GM23338 (cell line): ENCODE results near the gene ACP2.

Source experiments
- CREB1 ChIP-seq: fragments of 250-450 bp; sonication (Bioruptor Pico); IDR thresholded peaks from 2 replicates; pipeline ENCODE4 v1.5.0; 2020; ENCODE audit warnings: low read depth, mild to moderate bottlenecking, moderate library complexity
- CTCF ChIP-seq, 2 experiments: fragments of 200-600 bp in 1 of 2; sonication (generic) in 1 of 2; conservative IDR thresholded peaks; 2 replicates each; pipeline versions ENCODE4 v1.5.1 to v1.6.1; 2016 to 2017; ENCODE audit warnings: antibody characterized with exemption in 2 of 2, low read depth in 2 of 2, mild to moderate bottlenecking in 2 of 2, moderate library complexity in 1 of 2
- ETS1 ChIP-seq: IDR thresholded peaks from 2 replicates; pipeline ENCODE4 v1.6.1; 2016; ENCODE audit warnings: antibody characterized with exemption
- EZH2 ChIP-seq: fragments of 200-600 bp; sonication (generic); IDR thresholded peaks from one replicate; pipeline ENCODE4 v1.8.0; 2017; ENCODE audit warnings: antibody characterized with exemption, mild to moderate bottlenecking, low read depth; ENCODE audit not compliant: unreplicated experiment
- EZH2phosphoT487 ChIP-seq: fragments of 200-600 bp; sonication (generic); IDR thresholded peaks from one replicate; pipeline ENCODE4 v1.8.1; 2018; ENCODE audit warnings: antibody characterized with exemption; ENCODE audit not compliant: unreplicated experiment
- JUNB ChIP-seq: IDR thresholded peaks from one replicate; pipeline ENCODE4 v1.6.1; 2016; ENCODE audit warnings: antibody characterized with exemption; ENCODE audit not compliant: unreplicated experiment
- POLR2AphosphoS5 ChIP-seq: IDR thresholded peaks from 2 replicates; pipeline ENCODE4 v1.6.1; 2016; ENCODE audit warnings: antibody characterized with exemption, low read depth
- STAT1 ChIP-seq: IDR thresholded peaks from one replicate; pipeline ENCODE4 v1.6.1; 2016; ENCODE audit warnings: antibody characterized with exemption; ENCODE audit not compliant: unreplicated experiment
- ZNF331 ChIP-seq: fragments of 250-450 bp; sonication (Bioruptor Pico); IDR thresholded peaks from 2 replicates; pipeline ENCODE4 v1.5.0; 2020; ENCODE audit warnings: low read depth, mild to moderate bottlenecking, moderate library complexity
- ZNF462 ChIP-seq: fragments of 250-450 bp; sonication (Bioruptor Pico); IDR thresholded peaks from 2 replicates; pipeline ENCODE4 v1.5.0; 2020; ENCODE audit warnings: mild to moderate bottlenecking, moderate library complexity
- TF ChIP-seq, protein P1 (sequence below): IDR thresholded peaks from one replicate; pipeline ENCODE4 v1.6.1; 2018; ENCODE audit warnings: antibody characterized with exemption; ENCODE audit not compliant: unreplicated experiment

DNA sequence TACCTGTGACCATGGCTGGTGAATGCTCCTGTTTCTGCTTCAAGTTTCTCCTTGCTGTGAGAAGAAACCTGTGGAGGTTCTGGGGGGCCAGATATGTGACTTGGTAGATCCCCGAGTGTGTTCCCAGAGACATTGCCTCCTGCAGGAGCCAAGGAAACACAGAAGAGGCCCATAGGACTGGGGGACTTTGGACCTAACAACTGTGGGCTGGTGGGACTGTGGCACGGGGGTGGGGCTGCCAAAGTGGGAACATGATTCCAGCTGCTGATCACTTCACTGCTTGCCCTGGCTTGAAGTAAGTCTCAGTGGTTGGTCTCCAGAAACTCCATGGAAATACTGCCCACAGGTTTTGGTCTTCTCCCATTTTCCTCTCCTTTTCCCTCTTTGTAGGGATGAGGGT is 5.0 kb upstream of the ACP2 start:
- no peak for TF ChIP-seq ETS1
- no peak for TF ChIP-seq EZH2
- TF ChIP-seq, protein P1, sequence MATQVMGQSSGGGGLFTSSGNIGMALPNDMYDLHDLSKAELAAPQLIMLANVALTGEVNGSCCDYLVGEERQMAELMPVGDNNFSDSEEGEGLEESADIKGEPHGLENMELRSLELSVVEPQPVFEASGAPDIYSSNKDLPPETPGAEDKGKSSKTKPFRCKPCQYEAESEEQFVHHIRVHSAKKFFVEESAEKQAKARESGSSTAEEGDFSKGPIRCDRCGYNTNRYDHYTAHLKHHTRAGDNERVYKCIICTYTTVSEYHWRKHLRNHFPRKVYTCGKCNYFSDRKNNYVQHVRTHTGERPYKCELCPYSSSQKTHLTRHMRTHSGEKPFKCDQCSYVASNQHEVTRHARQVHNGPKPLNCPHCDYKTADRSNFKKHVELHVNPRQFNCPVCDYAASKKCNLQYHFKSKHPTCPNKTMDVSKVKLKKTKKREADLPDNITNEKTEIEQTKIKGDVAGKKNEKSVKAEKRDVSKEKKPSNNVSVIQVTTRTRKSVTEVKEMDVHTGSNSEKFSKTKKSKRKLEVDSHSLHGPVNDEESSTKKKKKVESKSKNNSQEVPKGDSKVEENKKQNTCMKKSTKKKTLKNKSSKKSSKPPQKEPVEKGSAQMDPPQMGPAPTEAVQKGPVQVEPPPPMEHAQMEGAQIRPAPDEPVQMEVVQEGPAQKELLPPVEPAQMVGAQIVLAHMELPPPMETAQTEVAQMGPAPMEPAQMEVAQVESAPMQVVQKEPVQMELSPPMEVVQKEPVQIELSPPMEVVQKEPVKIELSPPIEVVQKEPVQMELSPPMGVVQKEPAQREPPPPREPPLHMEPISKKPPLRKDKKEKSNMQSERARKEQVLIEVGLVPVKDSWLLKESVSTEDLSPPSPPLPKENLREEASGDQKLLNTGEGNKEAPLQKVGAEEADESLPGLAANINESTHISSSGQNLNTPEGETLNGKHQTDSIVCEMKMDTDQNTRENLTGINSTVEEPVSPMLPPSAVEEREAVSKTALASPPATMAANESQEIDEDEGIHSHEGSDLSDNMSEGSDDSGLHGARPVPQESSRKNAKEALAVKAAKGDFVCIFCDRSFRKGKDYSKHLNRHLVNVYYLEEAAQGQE: no peak
- no peak for TF ChIP-seq POLR2AphosphoS5
- TF ChIP-seq CTCF (conservative IDR thresholded peaks at IDR 0.05; ENCODE audit: low read depth in 2 of 2): no peak
- no peak for TF ChIP-seq EZH2phosphoT487
- no peak for TF ChIP-seq CREB1
- no peak for TF ChIP-seq ZNF462 (CRISPR knock-in tag)
- TF ChIP-seq ZNF331: no peak
- no peak for TF ChIP-seq STAT1
- TF ChIP-seq JUNB: no peak
